GOT3 (cell line): ENCODE results near the gene ANLN.

Experiments used
- DNase-seq: peaks from one replicate; lab custom pipeline; 2025; ENCODE audit warnings: mixed read lengths; lab: John Stamatoyannopoulos, UW

The ANLN gene, protein sequence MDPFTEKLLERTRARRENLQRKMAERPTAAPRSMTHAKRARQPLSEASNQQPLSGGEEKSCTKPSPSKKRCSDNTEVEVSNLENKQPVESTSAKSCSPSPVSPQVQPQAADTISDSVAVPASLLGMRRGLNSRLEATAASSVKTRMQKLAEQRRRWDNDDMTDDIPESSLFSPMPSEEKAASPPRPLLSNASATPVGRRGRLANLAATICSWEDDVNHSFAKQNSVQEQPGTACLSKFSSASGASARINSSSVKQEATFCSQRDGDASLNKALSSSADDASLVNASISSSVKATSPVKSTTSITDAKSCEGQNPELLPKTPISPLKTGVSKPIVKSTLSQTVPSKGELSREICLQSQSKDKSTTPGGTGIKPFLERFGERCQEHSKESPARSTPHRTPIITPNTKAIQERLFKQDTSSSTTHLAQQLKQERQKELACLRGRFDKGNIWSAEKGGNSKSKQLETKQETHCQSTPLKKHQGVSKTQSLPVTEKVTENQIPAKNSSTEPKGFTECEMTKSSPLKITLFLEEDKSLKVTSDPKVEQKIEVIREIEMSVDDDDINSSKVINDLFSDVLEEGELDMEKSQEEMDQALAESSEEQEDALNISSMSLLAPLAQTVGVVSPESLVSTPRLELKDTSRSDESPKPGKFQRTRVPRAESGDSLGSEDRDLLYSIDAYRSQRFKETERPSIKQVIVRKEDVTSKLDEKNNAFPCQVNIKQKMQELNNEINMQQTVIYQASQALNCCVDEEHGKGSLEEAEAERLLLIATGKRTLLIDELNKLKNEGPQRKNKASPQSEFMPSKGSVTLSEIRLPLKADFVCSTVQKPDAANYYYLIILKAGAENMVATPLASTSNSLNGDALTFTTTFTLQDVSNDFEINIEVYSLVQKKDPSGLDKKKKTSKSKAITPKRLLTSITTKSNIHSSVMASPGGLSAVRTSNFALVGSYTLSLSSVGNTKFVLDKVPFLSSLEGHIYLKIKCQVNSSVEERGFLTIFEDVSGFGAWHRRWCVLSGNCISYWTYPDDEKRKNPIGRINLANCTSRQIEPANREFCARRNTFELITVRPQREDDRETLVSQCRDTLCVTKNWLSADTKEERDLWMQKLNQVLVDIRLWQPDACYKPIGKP

GRCh38 chr7:36389371-36390198, at the start of gene ANLN:
Gene ANLN, plus strand, starts transcription at chr7:36389862. Its CDS starts 165 bp downstream, at chr7:36390027.
- DNase-seq, result peak; percentile 77

- DNase-seq, result no peak
These were observed 46.1 kb upstream of the ANLN start for GRCh38 chr7:36343548-36343947.

- no peak for DNase-seq
These were observed 45.0 kb upstream of the ANLN start for GRCh38 chr7:36344622-36345021.

DNA sequence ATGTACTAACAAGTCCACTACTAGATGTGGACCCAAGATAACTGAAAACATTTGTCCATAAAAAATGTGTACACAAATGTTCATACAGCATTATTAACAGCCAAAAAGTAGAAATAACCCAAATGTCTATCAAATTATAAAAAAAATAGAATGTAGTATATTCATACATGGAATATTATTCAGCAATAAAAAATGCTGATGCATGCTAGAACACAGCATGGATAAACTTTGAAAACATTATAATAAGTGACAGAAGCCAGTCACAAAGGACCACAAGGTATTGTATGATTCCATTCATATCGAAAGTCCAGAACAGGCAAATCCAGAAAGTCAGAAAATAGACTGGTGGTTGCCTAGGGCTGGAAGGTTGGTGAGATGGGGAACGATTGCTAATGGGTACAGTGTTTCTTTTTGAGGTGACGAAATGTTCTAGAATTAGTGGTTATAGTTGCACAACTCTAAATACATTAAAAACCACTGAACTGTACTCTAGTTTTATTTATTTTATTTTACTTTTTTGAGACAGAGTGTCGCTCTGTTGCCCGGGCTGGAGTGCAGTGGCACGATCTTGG, 43.3 kb upstream of the ANLN start:
- no peak for DNase-seq

- DNase-seq, result no peak
These were observed 41.4 kb upstream of the ANLN start for GRCh38 chr7:36348256-36348655.

DNA sequence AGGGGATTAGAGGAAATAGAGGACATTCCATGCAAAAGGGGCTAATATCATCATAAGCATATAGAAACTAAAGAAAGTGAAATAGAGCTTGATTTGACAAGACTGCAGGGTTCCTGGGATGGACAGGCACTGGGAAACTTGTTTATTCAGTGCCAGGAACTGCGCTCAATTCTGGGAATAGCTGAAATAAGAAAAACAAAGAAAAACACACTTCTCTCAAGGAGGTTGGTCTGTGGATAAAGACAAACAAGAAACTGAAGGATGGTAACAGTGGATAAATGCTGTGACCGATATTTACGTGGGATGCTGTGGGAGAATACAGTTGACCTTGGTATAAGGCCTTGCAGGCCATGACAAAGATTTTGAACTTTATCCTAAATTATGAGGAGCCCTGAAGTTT, 40.9 kb upstream of the ANLN start:
- no peak for DNase-seq

- DNase-seq, result no peak
These were observed 40.0 kb upstream of the ANLN start for GRCh38 chr7:36349626-36350025.

- no peak for DNase-seq
These were observed 34.2 kb upstream of the ANLN start for GRCh38 chr7:36355490-36355889.

DNA sequence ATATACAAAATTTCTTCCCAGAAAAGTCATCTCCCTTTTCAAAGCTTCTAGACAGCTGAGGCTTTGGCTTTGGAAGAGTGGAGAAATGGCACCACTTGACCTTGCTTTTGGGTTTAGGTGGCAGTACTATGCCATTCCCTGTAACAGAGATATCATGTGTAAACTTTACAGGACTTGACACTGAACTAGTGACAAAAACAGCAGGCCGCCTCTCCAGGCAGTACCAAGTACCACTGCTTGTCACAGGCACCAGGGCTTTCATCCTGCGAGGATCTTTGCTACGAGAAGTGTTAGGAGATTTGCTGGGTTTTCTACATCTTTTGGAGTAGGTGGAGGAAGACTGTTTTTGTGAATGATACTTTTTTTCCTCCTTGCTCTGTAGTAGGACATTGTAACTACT, 32.6 kb upstream of the ANLN start:
- DNase-seq, result no peak

- DNase-seq, result no peak
These were observed 31.1 kb upstream of the ANLN start for GRCh38 chr7:36358589-36358988.

- DNase-seq, result no peak
These were observed 29.4 kb upstream of the ANLN start for GRCh38 chr7:36360244-36360643.

DNA sequence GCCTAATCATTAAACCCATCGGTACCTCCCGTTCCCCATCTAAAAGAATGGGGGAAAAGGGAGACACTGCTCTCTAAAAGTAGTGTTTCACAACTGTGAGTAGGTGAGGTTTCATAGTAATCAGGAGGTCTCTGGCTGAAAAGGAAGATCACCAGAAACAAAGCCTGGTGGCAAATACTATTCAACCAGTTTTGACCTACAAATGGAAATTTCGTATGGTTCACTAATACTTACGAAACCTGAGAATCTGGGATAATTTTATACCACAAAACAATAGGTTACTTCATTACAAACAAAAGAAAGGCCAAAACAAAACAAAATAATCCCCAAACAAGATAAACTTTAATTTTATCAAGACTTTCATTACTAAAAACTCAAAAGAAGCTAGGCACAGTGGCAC, 28.4 kb upstream of the ANLN start:
- DNase-seq, result no peak

- DNase-seq, result no peak
These were observed 26.1 kb upstream of the ANLN start for GRCh38 chr7:36363515-36363914.

DNA sequence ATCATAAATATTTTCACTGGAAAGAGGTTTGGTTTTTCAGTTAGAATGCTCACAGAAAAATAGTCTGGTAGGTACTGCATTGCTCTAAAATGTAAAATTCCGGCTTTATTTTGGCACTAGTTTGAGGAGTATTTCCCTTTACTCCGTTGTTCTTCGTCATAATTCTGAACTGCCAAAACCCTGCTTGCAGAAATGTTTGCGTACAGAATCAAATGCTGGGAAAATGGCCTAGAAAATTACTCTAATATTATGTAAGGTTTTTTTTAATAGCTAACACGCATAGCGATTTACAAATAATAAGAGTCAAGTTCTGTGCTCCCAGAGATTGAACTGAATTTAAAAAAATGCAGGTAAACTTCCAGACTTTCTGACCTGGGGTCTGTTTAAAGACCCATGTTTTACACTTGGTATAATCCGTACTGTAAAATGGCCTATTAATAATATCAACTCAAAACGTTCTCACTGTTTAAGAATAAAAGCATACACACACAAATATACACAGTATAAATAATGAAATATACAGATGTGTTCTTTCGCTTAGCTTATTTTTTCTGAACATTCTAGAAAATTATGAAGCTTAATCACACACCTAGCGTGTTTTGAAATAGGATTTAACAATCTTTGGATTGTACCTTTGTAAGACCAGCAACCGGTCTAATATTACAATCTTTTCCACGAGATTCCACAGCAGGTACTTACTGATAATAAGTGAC, 23.5 kb upstream of the ANLN start:
- DNase-seq, result no peak

DNA sequence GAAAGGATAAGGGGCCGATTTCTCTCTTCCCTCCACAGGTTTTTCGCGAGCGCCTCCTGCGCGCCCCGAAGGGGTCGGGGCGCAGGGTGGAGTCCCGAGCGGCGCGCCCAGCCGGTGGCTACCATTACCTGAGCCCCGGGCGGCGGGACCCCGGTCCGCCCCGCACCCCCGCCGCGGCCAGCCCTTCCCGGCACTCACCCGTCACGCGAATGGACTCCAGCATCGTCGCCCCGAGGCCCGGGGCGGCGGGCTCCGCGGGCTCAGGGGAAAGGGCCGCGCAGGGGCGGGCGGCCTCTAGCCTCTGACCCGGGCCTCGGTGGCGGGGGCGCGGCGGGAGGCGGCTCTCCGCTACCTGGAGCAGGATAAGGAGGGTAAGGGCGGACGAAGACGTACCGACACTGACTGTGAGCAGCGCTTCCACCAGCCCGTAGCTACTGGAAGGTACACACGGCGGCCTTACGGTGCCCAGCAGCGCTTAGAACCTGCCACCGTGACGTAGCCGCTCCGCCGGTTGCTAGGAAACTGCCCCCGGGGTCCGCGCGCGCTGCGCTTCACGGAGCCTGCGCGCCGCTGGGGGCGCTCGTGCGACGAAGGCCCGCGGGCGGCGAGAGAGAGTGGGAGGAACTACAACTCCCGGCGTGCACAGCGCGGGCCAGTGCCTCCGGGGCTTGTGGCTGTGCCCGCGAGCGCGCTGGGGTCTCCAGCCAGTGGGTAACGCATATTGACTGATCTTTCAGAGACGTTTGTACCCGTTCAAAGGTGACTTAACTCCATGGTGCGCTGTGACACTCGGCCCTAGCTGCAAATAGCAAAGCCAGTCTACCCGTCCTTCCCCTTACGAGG, 22.7 kb upstream of the ANLN start:
- peak; percentile 71 for DNase-seq

DNA sequence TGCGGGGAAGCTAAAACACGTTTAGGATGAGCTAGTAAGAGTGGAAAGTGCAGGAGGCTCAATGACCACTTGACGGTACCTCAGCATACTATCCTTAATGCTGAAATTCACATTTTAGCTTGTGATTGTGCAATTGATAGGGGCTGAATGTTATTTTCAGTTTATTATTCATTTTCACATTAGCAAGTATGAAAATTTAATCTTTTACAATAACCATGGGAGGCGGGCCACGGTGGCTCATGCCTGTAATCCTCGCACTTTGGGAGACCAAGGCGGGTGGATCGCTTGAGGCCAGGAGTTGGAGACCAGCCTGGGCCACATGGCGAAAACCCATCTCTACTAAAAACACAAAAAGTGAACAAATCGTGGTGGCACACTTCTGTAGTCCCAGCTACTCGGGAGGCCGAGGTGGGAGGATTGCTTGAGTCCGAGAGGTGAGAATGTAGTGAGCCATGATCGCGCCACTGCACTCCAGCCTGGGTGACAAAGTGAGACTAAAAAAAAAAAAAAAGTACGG, 22.0 kb upstream of the ANLN start:
- DNase-seq, result no peak

GRCh38 chr7:36368496-36368895, 21.2 kb upstream of the ANLN start:
- DNase-seq, result no peak

DNA sequence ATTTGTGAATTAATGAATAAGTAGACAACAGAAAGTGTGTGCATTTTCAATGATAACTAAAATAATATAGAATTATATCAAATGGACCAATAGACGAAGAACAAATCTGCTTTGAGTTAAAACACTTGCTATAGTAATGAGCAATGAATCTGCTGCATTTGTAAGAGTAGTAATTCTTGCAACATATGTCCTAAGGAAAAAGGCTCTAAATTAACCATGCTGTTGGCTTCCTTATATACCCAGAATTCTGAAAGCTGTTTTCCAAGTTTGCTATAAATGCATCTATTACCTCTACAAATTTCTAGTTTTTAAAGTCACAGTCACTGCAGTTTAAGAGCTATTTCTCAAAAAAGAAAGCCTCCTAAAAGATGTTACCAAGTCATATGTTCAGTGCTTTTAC, 20.5 kb upstream of the ANLN start:
- no peak for DNase-seq

DNA sequence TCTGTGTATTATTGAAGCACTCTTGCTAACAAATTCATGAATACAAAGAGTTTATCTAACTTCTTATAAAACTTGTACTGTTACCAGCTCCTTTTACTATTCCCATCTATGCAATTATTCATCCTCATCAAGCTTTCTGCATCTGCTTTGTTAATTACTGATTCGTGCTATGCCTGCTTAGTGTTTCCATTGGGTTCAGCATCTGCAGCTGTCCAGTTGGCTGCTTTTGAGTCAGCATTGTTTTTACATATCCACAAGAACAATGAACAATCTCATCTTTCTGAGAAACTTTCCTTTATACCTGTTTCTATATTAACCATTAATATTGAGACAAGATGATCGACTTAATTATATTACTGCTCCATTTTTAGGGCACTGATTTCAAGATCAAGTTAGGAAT, 19.6 kb upstream of the ANLN start:
- no peak for DNase-seq

DNA sequence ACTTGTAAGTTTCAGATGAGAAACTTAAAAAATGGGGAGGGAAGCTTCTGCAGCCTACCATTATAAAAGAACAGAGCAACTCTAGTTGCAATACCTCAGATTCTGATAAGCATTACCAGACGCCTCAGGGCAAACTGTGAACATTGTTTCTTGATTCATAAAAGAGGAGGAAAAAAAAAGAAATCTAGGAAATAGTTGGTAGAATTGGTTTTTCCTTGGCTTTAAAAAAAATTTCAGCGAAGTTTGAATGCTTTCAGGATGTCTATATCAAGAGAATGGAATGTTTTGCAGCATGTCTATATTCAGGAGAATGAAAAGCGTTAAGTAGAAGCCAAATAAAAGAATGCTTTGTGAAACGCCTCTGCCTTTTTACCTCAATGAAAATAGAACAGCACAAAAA, 17.5 kb upstream of the ANLN start:
- DNase-seq, result no peak
